Activated naive CD4-positive, alpha-beta T cell treated with anti-CD3 and anti-CD28 coated beads, Interleukin-2, amount 10 ng/mL, durations not matched to agents 7 days and 5 days (primary cell): ENCODE results near the gene FAIM2.

Experiments
- CTCF ChIA-PET: fragments of 350-600 bp; sonication (Branson Sonifier 250); formaldehyde crosslinking; loops from one replicate; lab custom pipeline; 2021; ENCODE audit warnings: antibody characterized with exemption; lab: Charles Lee
- DNase-seq: peaks from one replicate; pipeline ENCODE4 v3.0.0-alpha.2; 2020
- H3K27ac Mint-ChIP-seq: one replicate; pipeline ENCODE4 v1.8.0; 2021; ENCODE audit warnings: mild to moderate bottlenecking, moderate library complexity, mixed read lengths
- H3K27me3 Mint-ChIP-seq: one replicate; pipeline ENCODE4 v1.8.0; 2021; ENCODE audit warnings: mild to moderate bottlenecking, mixed read lengths
- H3K36me3 Mint-ChIP-seq: one replicate; pipeline ENCODE4 v1.8.0; 2021; ENCODE audit warnings: mixed read lengths
- H3K4me1 Mint-ChIP-seq: one replicate; pipeline ENCODE4 v1.8.0; 2021; ENCODE audit warnings: mixed read lengths
- H3K4me3 Mint-ChIP-seq: one replicate; pipeline ENCODE4 v1.8.0; 2021; ENCODE audit warnings: mild to moderate bottlenecking, moderate library complexity, mixed read lengths
- H3K9me3 Mint-ChIP-seq: one replicate; pipeline ENCODE4 v1.8.0; 2021; ENCODE audit warnings: mixed read lengths

FAIM2 gene

DNA sequence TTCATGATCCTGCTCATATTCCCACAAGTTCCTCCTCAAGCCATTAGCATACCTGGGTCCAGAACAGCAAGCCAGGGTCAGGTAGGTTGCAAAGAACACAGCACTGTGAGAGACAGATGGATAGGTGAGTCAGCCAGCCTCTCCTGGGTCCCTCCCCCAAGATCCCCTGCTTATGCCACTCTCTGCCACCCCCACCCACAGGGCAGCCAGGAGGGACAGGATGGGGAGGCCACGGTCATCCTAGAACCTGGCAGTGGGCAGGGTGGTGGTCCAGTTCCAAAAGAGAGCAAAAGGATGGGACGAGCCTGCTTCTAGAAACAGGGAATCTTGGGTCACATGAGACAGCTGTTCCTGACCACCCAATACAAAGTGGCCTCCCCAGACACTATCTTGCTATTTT, 12.7 kb downstream of the FAIM2 start:
- H3K27ac Mint-ChIP-seq, result no peak overlapping the region
- H3K4me3 Mint-ChIP-seq, result no peak overlapping the region
- H3K9me3 Mint-ChIP-seq, result no peaks in the 10 kb centered on the region
- no peaks in the 10 kb centered on the region for H3K36me3 Mint-ChIP-seq
- H3K27me3 Mint-ChIP-seq, result peaks cover 37% of the 10 kb centered on the region
- no peaks in the 10 kb centered on the region for H3K4me1 Mint-ChIP-seq
- CTCF ChIA-PET, result no interaction called here
- DNase-seq, result no peak

GRCh38 chr12:49890096-49890461, 13.6 kb downstream of the FAIM2 start:
- Mint-ChIP-seq H3K9me3 (no peaks in the 10 kb centered on the region), H3K27ac (no peak overlapping the region), H3K27me3 (peaks cover 43% of the 10 kb centered on the region), H3K4me1 (no peaks in the 10 kb centered on the region), H3K36me3 (no peaks in the 10 kb centered on the region), H3K4me3 (no peak overlapping the region)
- DNase-seq, result no peak
- CTCF ChIA-PET, result no interaction called here

DNA sequence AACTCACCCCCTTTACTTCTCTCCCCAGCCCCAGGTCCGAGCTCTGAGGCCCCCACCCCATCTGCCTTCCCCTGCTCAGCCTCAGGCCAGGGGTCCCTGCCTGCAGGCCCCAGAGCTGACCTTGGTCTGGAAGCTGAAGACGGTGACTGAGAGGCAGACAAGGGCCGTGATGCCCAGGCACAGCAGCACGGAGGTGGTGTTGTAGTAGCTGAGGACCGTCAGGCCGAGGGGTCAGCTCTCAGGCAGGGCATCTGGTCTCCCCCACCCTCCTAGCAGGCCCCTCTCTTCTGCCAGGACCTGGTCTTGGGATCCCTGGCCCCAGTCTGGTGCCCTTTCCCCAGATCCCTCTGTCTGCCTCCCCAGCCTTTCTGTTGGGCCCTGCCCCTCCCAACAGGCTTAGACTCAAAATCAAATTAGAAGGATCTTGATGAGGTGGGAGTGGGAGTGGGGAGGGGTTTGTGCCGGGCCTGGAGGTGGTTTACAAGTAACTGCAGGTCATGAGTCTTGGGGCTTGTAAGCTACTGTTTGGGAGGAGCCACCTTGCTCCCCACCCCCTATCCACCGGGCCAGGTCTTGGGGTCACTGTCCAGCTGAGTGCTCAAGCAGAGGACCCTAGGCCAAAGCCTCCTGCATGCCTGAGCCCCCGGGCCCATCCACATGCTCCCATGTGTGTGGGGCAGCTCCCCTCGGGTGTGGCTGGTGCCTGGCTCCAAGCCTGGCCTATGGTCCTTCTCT, 14.2 kb downstream of the FAIM2 start:
- Mint-ChIP-seq H3K27me3 (peaks cover 44% of the 10 kb centered on the region), H3K36me3 (no peaks in the 10 kb centered on the region), H3K4me1 (no peaks in the 10 kb centered on the region), H3K27ac (no peak overlapping the region), H3K9me3 (no peaks in the 10 kb centered on the region), H3K4me3 (no peak overlapping the region)
- CTCF ChIA-PET, result interaction anchor here (1.3 kb wide), 1 partner anchor 23 kb away, joined by 3 read pairs; no protein-coding TSS in a partner anchor
- no peak for DNase-seq

DNA sequence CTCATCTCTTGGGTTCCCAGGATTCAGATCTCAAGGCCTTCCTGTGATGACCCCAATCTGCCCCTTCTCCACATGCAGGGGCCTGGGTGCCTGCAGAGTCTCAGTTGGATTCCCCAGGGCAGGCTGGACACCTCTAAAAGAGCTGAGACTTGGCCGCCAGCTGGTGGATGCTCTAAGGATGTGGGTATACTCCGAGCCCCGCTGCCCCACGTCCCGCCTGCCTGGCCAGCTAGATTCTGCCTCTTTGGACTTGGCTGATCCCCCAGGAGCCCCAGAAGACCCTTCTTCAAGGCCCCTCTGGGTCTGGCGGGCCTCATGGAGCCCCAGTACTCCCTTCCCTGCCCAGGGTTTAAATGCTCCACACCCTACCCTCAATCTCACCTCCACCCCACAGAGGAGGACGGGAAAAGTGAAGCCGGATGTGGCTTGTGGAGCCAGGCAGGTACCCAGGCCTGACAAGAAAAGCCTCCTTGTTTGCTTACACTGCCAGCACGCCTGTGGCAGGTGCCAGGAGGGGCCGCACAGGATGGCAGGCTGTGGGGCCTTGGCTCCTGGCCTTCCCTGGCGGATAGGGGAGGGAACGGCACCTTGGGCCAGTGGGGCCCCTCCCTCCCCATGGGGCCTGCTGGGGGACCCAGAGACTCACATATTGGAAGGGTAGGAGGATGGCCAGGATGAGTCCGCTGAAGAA, 15.1 kb downstream of the FAIM2 start:
- Mint-ChIP-seq H3K4me3 (no peak overlapping the region), H3K27ac (no peak overlapping the region), H3K4me1 (no peaks in the 10 kb centered on the region), H3K36me3 (no peaks in the 10 kb centered on the region), H3K27me3 (peaks cover 42% of the 10 kb centered on the region), H3K9me3 (no peaks in the 10 kb centered on the region)
- CTCF ChIA-PET, result interaction anchor here (1.3 kb wide), 1 partner anchor 22 kb away, joined by 3 read pairs; no protein-coding TSS in a partner anchor
- DNase-seq, result no peak

GRCh38 chr12:49887536-49888401, 15.9 kb downstream of the FAIM2 start:
- no peak for DNase-seq
- no peaks in the 10 kb centered on the region for H3K9me3 Mint-ChIP-seq
- H3K4me3 Mint-ChIP-seq, result no peak overlapping the region
- H3K27me3 Mint-ChIP-seq, result peaks cover 43% of the 10 kb centered on the region
- H3K27ac Mint-ChIP-seq, result no peak overlapping the region
- CTCF ChIA-PET, result interaction anchor here (1.3 kb wide), 1 partner anchor 21 kb away, joined by 3 read pairs; no protein-coding TSS in a partner anchor
- H3K36me3 Mint-ChIP-seq, result no peaks in the 10 kb centered on the region
- no peaks in the 10 kb centered on the region for H3K4me1 Mint-ChIP-seq

DNA sequence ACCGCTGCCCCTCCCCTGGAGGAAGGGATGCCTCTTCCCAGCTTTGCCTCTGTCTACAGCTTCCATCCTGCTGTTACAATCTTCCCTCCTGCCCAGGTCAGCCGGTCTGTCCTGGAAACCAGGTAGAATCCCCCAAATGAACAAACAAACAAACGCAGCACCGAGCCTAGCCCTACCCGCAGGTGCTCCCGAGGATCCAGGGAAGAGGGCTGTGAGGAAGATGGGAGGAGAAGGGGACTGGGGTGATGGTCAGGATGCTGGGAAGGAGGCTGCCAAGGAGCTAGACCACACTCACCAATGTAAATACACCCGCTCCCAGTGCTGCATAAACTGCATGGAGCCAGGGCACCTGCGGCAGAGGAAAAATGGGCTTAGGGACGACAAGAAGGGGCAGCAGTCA, 16.6 kb downstream of the FAIM2 start:
- Mint-ChIP-seq H3K27me3 (peaks cover 37% of the 10 kb centered on the region), H3K4me1 (no peaks in the 10 kb centered on the region), H3K27ac (no peak overlapping the region), H3K36me3 (no peaks in the 10 kb centered on the region), H3K9me3 (no peaks in the 10 kb centered on the region), H3K4me3 (no peak overlapping the region)
- no peak for DNase-seq
- CTCF ChIA-PET, result interaction anchor here (1.2 to 1.3 kb wide), 2 partner anchors 21 to 59 kb away, joined by 3 to 6 read pairs; no protein-coding TSS in a partner anchor

DNA sequence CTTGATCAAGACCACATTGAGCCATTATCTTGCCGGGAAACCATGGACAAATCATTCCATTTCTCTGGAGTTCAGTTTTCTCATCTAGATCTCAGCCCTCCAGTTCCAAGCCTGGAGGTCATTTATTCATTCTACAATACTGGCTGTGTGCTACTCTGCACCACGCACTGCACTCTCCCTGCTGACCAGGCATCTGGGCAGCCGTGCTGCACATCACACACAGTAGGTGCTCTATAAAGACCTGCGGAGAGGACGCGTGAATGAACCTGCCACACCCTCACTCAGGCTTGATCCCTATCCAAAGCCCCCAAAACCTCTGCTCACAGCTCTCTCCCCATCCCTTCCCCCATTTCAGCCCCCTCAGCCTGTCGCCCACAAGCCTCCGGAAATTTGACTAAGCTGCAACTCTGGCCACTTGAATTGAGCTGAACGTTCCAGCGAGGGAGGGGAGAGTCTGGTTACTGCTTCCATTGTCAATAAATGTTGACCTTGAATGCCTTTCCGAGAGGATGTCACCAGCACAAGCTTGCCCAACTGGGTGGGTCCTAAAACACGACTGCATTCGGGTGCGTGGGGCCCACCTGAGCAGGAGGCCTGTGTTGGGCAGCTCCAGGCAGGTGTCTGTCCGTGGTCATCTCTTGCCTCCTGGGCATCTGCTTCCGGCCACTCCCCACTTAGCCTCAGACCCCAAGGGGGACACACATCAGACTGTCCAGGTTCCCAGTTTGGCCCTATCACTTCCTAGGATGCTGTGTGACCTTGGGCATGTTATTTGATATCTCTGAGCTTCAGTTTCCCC, 17.8 kb downstream of the FAIM2 start:
- no peaks in the 10 kb centered on the region for H3K9me3 Mint-ChIP-seq
- H3K4me1 Mint-ChIP-seq, result no peaks in the 10 kb centered on the region
- H3K4me3 Mint-ChIP-seq, result no peak overlapping the region
- peaks cover 28% of the 10 kb centered on the region for H3K27me3 Mint-ChIP-seq
- no peak for DNase-seq
- H3K36me3 Mint-ChIP-seq, result no peaks in the 10 kb centered on the region
- CTCF ChIA-PET, result interaction anchor here (1.2 to 1.3 kb wide), 2 partner anchors 20 to 60 kb away, joined by 3 to 6 read pairs; no protein-coding TSS in a partner anchor
- no peak overlapping the region for H3K27ac Mint-ChIP-seq

- Mint-ChIP-seq H3K4me1 (no peaks in the 10 kb centered on the region), H3K9me3 (peaks cover 7% of the 10 kb centered on the region), H3K27me3 (peaks cover 26% of the 10 kb centered on the region), H3K4me3 (no peak overlapping the region), H3K36me3 (no peaks in the 10 kb centered on the region), H3K27ac (no peak overlapping the region)
- CTCF ChIA-PET, result no interaction called here
- no peak for DNase-seq
Measured at GRCh38 chr12:49885118-49885517, 18.6 kb downstream of the FAIM2 start.

- CTCF ChIA-PET, result no interaction called here
- DNase-seq, result no peak
- Mint-ChIP-seq H3K27me3 (peaks cover 26% of the 10 kb centered on the region), H3K4me1 (no peaks in the 10 kb centered on the region), H3K9me3 (peaks cover 29% of the 10 kb centered on the region), H3K4me3 (no peak overlapping the region), H3K27ac (no peak overlapping the region), H3K36me3 (no peaks in the 10 kb centered on the region)
Measured at GRCh38 chr12:49882851-49883464, 20.7 kb downstream of the FAIM2 start.

- no peaks in the 10 kb centered on the region for H3K36me3 Mint-ChIP-seq
- no peak for DNase-seq
- H3K4me1 Mint-ChIP-seq, result no peaks in the 10 kb centered on the region
- H3K27me3 Mint-ChIP-seq, result peaks cover 26% of the 10 kb centered on the region
- CTCF ChIA-PET, result interaction anchor here (0.6 to 1.8 kb wide), 2 partner anchors 15 to 350 kb away, joined by 3 to 4 read pairs; no protein-coding TSS in a partner anchor
- peaks cover 33% of the 10 kb centered on the region for H3K9me3 Mint-ChIP-seq
- H3K27ac Mint-ChIP-seq, result no peak overlapping the region
- no peak overlapping the region for H3K4me3 Mint-ChIP-seq
Measured at GRCh38 chr12:49882248-49882850, 21.4 kb downstream of the FAIM2 start.

DNA sequence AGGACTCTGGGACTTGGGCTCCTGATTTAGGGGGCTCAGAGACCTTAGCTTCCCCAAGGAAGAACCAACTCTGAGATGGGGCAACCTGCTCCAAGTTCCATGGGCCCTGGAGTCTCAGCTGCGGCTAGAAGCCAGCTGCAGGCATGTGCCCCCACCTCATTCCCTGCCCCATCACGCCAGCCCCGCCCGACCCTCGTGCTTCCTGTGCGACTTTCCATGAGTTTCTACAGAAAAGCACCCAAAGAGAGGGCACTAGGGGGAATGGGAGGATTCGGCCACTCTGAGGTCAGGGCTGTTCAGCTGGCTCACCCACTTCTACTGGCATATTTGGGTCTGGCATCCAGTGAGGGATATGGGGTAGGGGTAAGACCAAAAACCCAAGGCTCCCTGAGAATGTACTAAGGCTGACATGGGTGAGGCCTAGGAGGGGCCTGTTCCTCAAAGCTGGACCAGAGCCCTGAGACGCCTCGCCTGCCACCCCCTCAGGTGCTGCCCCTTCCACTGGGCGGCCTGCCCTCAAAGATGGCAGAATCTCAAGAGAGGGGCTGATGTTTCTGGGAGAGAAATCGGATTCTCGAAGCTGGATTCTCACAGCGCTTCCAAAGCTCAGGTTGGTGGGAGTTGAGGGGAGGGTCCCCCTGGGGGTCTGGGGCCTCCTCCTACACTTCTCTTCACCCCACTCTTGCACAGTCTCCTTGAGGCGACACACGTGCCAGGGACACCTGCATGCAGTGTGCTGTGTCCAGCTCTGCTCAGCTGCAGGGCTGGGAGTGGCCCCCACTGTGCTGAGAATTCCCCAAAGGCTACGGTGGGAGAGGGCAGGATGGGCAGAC, 22.1 kb downstream of the FAIM2 start:
- Mint-ChIP-seq H3K4me1 (no peaks in the 10 kb centered on the region), H3K27ac (no peak overlapping the region), H3K4me3 (no peak overlapping the region), H3K27me3 (peaks cover 23% of the 10 kb centered on the region), H3K9me3 (peaks cover 33% of the 10 kb centered on the region), H3K36me3 (no peaks in the 10 kb centered on the region)
- DNase-seq, result no peak
- CTCF ChIA-PET, result interaction anchor here (0.6 to 1.8 kb wide), 2 partner anchors 15 to 351 kb away, joined by 3 to 4 read pairs; no protein-coding TSS in a partner anchor

GRCh38 chr12:49880756-49881414, 22.8 kb downstream of the FAIM2 start:
- Mint-ChIP-seq H3K9me3 (peaks cover 33% of the 10 kb centered on the region), H3K27me3 (peaks cover 20% of the 10 kb centered on the region), H3K27ac (peak overlapping the region; percentile 9), H3K4me1 (no peaks in the 10 kb centered on the region), H3K4me3 (no peak overlapping the region), H3K36me3 (no peaks in the 10 kb centered on the region)
- DNase-seq, result no peak
- CTCF ChIA-PET, result interaction anchor here (1.8 kb wide), 1 partner anchor 14 kb away, joined by 4 read pairs; no protein-coding TSS in a partner anchor
